Tongue (tissue), 2 donors: ENCODE results near the gene NUDC. TPM values are rescaled to one million over a fixed set of nuclear protein-coding genes. Genes with fewer than 3 reads are reported as not detected.

Experiments
- DNase-seq: peaks from one replicate; pipeline ENCODE4 v3.0.0-alpha.2; 2015
- total RNA-seq: library from RNA; depleted of rRNA; stranded (reverse); fragments of >200 nt; gene quantifications from one replicate; pipeline ENCODE4 v1.2.3, GENCODE V29; 2014

Gene NUDC
- total RNA-seq, 1 donor from 2014 or later: 30.1 TPM

DNA sequence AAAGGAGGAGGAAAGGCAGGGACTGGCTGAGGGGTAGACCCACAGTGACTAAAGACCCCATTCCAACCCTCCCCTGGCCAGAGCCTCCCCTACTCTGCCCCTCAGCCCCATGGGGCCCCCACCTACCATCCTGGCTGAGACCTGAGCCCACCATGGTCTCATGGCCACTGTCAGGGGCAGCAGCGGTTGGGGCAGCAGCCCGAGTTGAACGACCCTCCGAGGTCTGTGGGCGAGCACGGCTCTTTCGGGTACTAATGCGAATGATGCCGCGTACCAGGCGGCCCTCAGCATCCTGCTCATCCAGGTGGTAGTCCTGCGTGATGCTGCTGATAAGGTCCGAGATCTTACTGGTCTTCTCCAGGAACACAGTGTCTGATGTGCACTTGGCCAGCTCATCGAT, 29.7 kb downstream of the NUDC start:
- DNase-seq: no peak

DNA sequence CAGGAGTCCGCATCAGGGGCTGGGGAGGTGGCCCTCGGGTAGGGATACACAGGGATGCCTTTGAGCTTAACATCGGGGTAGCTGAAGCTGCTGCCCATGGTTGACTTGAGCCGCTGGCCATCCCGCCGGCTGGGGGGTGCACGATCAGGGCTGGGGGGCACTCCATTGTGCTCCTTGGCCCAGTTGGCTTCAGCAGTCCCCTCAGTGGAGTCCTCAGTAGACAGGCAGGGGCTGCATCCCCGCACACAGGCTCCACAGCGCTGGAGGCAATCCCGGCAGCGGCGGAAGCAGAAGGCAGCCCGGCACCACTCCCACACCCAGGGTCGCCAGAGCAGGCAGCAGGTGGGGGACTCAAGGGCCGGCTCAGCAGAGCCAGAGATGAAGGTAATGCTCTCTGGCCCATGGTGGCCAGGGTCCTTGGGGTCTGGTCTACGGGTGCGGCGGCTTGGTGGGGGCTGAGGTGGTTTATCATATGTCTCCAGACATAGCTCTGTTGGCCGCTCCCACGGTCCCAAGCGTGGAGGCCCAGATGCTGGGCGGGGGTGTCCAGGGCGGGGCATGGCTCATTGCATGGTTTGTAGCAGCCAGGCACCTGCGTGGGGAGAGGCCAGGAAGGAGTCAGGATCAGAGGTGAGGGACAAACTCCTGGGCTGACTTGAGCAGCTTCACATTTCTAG, 30.4 kb downstream of the NUDC start:
- DNase-seq: no peak

- DNase-seq: no peak
Measured at GRCh38 chr1:26953374-26953773, 31.8 kb downstream of the NUDC start.

DNA sequence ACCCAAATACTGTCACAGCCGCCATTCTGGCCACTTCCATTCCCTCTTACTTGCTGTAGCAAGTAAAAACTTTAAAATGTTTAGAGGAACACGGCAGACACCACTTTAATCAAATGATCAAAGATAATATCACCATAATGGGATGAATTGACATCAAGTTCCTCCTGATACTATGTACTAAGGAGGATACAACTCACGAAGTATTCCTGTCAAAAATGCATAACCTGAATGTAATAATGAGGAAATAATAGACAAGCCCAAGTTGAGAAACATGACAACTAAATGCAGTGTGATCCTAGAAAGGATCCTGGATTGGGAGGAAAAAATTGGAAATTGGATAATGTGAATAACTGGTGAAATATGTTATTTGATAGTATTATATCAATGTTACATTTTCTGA, 34.8 kb downstream of the NUDC start:
- DNase-seq: no peak

- no peak for DNase-seq
Measured at GRCh38 chr1:26957306-26957705, 35.8 kb downstream of the NUDC start.

- no peak for DNase-seq
Measured at GRCh38 chr1:26959270-26959669, 37.7 kb downstream of the NUDC start.

DNA sequence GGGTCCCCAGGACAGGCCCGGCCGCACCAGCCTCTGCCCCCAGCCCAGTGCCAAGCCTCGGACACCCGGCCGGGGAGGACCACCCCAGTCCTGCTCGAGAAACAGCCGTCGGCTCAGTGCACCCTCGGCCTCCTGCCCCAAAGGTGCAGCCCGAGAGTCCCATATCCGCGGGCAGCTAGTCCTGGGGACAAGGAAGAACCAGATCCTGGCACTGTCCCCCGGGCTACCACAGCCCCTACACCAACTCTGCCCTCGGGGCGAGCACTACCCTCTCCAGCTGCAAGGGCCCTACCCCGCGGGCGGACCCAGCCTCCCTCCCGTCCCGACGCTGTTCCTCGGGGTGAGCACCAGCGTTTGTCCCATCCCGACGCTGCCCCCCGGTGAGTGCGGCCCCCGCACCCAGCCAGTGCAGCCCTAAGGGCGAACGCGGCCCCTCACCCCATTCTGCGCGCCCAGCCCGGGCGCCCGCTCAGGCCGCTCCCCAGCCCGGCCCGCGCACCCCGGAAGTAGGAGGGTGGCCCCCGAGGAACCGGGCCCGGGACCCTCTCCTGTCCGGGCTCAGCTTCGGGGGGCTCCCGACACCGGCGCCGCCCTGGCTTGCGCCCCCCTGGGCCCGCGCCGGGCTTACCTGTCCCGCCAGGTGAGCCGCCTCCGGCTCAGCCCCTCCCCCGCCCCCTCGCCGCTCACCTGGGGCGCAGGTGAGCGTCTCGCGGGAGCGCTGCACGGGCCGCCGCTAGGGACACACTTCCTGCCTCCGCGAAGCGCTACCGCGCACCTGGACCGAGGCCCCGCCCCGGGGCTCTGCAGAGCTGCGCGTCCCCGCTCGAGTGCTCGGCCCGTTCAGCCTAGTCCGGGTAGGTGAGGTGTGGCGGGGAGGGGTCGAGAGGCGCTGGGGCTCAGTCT, 38.4 kb downstream of the NUDC start, which contains the start of gene KDF1:
Gene KDF1 (minus strand): TSS at position 747 of the 903 bp plus-strand sequence. CDS start 8,088 bp downstream, outside the sequence.
- DNase-seq: peak; percentile 42

- DNase-seq: no peak
Measured at GRCh38 chr1:26960625-26960966, 39.1 kb downstream of the NUDC start.

GRCh38 chr1:26961826-26962225, 40.3 kb downstream of the NUDC start:
- no peak for DNase-seq

GRCh38 chr1:26965213-26965612, 43.7 kb downstream of the NUDC start:
- no peak for DNase-seq

- DNase-seq: no peak
Measured at GRCh38 chr1:26965628-26966027, 44.1 kb downstream of the NUDC start.

DNA sequence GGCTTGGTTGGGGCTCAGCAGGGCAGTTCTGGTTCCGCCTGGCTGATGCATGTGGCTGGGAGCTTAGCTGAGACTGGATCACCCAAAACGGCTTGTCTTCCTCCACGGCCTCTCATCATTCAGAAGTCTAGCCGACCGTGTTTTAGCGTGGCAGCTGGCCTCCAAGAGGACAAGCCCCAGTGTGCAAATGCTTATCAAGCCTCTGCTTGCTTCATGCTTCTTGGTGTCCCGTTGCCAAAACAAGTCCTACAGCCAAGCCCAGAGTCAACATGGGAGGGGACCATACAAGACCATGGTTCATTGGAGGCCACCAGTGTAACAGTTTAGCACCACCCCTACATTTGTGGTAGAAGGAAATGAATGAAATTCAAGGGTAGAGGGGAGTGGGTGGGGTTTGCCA, 49.3 kb downstream of the NUDC start:
- peak; percentile 60 for DNase-seq

DNA sequence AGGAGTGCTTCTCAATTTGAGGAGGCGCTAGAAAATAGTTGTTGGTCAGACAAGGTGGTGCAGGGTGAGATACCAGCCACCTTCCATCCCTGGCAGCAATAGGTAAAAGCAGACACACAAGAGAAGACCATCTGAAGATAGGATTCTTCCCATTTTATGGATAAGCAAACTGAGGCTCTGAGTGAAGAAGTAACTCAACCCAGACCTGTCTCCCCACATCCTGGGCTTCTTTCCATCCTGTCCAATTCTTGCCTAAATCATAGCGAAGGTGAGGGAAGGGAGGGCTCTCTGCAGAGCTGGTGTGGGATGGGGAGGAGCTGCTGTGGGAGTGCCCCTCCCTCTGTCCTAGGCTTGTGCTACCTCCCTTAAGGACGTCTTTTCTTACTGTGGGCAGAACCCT, 50.0 kb downstream of the NUDC start:
- no peak for DNase-seq

GRCh38 chr1:26972390-26972789, 50.8 kb downstream of the NUDC start:
- no peak for DNase-seq

DNA sequence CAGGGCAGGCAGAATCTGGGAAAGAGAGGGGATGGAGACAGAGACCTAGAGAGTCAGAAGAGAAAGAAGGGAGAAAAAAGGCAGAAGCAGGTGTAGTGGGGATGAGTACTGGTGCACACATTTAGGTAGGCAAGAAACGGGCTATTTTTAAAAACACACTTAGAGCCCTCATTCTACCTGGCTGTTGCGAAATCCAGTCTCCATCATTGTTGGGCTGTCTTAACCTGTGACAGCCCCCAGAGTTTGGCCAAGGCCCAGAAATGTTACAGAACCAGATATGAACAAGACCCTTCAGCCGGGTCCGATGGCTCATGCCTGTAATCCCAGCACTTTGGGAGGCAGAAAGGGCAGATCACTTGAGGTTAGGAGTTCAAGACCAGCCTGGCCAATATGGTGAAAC, 51.3 kb downstream of the NUDC start:
- no peak for DNase-seq

GRCh38 chr1:26976621-26977510, 55.3 kb downstream of the NUDC start:
- no peak for DNase-seq

- no peak for DNase-seq
Measured at GRCh38 chr1:26978901-26979300, 57.4 kb downstream of the NUDC start.

- DNase-seq: no peak
Measured at GRCh38 chr1:26981146-26981846, 59.8 kb downstream of the NUDC start.

- DNase-seq: no peak
Measured at GRCh38 chr1:26983863-26984262, 62.3 kb downstream of the NUDC start.

GRCh38 chr1:26984291-26984690, 62.7 kb downstream of the NUDC start:
- DNase-seq: no peak

DNA sequence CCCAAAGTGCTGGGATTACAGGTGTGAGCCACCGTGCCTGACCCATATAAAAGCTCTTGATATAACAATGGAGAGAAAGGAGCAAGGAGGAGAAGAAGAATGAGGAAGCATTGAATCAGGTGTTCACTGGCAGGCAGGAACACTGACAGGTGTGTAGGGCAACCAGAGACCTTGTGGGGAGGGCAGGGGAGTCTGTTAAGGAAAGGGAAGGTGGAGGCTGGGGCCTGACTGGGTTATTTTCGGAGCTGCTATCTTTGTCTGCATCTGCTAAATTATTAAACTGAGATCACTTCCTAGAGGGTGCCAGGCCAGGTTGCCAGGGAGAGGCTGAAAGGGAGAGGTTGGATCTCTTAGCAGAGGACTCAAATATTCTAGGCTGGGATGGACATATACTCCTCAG, 65.1 kb downstream of the NUDC start:
- no peak for DNase-seq
